EH (cell line): Measurements from ENCODE around the gene STK40.

Source experiments
- DNase-seq: peaks from one replicate; pipeline ENCODE4 v3.0.0-alpha.2; 2015; ENCODE audit warnings: low read depth

Gene STK40

GRCh38 chr1:36372617-36373016 is 13.1 kb downstream of the STK40 start:
- DNase-seq: no peak

DNA sequence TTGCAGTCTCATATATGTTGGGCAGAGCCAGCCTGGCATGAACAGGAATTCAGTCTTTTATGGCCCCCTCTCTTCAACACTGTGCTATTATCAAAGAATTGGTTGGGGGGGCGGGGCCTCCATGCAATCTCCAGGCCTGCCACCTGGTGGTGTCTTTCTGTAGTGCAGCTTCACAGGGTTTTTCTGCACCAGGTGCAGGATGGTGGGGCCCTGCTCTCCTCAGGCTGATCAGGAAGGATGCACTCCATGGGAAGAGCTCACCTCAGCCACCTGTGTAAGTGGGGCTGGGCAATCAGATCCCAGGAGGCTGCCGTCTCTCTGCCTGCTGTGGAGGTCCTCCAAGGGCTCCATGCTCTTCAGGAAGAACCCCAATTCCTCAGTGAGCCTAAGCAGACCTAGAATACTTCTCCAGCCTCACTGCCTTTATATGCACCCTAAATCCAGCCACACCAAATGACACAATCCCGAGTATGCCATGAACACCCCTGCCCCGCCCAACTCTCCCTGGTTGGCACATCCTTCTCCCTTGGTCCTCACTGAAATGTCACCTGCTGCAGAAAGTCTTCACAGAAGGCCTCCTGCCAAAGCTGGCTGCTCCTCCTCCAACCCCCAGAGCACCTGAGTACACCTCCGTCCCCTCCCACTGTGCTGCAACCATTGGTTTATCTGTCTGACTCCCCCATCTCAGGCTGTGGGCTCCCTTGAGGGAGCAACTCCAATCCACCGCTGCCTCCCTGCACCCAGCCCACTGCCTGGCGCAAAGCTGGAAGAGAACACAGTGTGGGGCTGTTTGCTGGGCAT is 16.5 kb downstream of the STK40 start:
- DNase-seq: peak; percentile 73

DNA sequence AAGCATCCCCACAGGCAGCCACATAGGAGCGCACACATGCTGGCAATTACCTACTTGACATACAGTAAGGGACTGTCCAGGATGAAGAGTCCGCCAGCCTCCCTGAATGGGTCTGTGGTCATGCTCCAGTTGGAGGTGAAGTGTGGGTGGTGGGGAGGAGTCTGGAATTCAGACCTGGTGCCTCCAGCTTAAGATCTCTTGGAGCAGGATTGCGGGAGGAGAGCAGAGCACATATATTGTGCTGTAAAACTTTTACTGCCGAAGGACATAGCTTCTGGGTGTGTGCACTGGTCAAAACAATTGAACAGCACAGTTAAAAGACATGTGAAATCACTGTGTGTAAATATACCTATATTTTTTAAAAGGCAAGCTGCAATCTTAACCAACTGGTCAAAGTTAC is 17.9 kb downstream of the STK40 start:
- no peak for DNase-seq

GRCh38 chr1:36367066-36367465 is 18.7 kb downstream of the STK40 start:
- no peak for DNase-seq

DNA sequence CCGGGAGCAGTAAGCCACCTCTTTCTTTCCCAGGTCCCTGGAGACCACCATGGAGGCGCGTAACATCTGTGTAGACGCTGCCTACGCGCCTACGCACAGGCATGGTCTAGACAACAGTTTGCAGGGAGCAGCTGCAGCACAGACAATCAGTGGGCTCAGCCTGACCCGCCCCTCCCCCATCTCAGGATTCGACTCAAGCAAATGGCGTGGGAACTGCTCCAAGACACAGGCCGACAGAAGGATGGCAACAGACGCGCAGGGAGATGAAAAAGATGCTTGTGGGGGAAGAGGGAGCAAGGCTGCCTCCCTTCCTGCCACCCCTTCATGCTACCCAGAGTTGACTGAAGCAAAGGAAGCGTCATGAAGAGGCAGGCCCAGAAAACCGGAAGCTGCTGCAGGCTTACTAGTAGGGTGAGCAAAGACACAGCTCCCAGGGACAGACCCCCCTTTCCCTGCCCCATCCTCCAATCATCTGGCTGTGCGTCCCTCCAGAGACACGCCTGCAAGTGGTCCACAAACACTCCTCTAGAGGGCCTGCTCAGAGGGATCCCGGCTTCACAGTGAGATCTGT is 19.5 kb downstream of the STK40 start:
- DNase-seq: peak; percentile 76

DNA sequence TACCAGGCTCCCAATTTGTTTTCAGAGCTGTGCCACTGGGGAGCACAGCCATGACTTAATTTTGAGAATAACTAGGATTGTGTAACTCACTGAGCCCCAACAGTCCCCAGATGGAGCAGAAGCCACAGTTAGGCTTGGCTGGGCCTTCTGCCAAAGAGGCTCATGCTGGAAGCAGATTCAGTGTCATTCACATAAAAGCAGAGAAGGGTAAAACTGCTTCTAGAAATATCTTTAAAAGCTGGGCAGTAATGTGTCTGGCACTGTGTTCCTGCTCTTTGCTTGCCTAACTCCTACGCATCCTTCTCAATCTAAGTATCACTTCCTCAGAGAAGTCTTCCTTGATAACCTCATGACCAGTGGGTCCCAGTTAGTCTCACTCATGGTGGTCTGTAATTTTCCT is 20.3 kb downstream of the STK40 start:
- peak; percentile 82 for DNase-seq

DNA sequence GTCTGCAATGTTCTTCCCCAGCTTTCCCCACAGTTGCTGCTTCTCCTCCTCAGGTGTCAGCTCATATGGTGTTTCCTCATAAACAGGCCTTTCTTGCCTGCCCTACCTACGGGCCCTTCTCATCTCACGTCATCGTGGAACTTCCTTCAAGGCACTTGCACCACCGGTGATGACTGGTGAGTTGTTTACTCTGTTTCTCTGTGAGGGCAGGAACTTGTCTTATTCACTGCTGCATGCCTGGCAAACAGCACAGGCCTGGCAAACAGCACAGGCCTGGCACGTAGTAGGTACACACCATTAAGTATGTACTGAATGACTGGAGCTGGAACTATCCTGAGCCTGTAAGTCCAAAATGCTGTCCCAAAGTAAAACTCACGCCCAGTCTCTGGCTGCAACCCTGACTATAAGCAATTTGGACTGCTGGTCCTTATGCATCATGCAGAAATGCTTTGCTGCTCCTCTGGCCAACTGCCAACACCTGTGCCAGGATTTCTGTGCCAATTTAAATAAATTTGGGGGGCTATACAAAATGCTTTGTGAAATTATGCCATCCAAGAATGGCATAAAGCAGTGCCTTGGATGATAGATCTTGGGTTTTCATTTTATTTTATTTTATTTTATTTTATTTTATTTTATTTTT is 25.7 kb downstream of the STK40 start:
- no peak for DNase-seq

DNA sequence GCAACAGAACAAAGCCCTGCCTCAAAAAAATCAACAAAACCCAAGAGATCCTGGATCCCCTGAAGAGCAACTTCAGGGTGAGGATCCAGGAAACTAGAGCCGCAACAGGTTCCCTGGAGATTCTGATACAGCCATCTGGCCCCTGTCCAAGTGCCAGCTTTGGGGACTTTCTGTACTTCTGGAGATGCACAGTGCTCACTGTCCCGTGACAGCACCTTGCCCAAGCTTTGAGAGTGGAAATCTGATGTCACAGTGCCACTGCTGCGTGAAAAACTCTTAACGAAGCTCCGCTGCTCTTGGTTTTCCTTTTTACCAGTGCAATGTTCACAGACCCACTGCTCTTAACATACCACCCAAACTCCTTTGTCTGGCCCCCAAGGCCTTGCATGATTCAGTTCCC is 26.3 kb downstream of the STK40 start:
- no peak for DNase-seq

- no peak for DNase-seq
Measured at GRCh38 chr1:36358514-36359084, 27.1 kb downstream of the STK40 start.

GRCh38 chr1:36355811-36356210 is 29.9 kb downstream of the STK40 start:
- DNase-seq: no peak

DNA sequence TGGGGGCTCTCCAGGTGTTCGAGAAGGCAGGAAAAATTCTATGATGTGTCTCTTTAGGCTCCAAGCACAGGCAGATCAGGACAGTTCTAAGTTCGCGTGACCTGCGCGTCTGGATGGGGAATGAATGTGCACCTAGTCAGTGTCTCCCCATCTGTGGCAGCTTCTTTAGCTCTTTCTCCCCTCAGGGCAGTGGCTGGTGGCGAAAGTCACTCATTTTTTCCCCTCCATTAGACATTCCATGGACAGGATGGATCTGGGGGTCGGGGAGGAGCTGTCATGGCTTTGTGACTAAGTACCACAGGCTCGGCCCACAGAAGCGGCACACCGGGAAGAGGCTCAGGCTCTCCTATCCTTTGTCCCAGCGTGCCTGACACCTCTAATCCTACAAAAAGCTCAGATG is 31.2 kb downstream of the STK40 start:
- peak; percentile 30 for DNase-seq

DNA sequence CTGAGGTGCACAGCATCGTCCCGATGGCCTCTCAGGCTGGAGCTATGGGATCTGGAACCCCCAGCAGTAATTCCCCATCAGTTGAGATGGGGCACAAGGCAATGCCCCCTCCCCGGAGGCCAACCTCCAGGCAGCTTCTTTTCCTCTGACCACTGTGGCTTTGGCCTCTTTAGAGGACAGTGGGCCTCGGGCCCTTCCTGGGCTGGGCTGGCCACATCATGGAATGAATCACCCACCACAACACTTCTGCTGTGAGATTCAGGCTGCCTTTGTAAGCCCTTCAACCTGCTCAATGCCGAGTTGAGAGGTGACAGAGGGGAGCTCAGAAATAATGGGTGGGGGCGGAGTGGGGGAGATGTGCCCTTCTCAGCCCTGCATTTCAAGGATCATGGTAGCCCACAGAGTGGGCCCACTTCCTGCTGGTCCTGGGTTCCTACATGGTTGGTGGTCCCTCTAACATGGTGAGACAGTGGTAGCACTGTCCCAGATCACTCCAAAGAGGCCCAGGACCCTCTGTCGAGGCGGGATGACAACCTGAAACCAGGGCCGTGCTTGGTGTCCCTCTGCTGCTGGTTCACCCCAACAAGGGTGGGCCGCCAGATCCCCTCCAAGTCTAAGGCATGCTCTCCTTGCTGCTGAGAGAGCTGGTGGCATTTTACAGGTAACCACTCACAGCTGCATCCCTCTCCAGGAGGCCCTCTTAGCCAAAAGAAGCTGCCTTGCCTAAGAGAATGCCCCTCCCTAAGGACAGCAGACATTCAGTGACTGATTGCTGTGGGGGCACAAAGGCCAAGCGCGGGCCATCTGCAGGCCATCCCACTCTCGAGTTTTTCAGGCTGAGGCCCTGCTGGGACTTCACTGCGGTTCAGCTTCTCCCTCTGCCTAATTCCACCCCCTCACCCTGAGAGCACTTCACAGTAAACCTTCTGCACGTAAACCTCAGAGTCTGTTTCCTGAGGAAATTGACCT is 32.5 kb downstream of the STK40 start:
- DNase-seq: peak; percentile 87

- DNase-seq: peak; percentile 94
Measured at GRCh38 chr1:36352125-36352909, 33.4 kb downstream of the STK40 start.

- DNase-seq: peak; percentile 96
Measured at GRCh38 chr1:36351227-36351977, 34.3 kb downstream of the STK40 start.

DNA sequence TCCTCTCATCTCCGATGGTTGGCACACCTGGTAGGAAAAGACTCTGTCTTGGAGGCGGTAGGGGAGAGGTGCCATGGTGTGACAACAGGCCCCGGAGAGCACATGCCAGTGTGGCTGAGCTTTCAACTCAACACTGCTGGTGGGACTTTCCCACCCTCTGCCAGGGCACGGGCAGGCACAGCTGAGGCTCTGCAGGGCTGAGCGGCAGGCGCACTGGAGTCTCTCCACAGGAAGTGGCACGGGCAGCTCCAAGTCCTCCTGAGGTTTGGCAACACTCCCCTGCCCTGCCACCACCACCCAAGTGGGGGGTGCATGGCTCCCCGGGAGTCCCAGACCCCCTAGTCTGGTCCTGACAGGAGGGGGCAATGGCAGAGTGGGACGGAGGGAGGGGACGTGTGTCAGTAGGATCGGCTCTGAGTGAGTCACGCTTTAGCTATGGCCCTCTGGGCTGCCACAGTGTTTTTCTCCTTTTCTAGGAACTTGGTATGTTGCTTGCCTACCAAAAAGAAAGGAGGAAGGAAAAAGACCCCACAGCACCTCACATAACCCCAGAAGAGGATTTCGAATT is 35.0 kb downstream of the STK40 start:
- peak; percentile 95 for DNase-seq

DNA sequence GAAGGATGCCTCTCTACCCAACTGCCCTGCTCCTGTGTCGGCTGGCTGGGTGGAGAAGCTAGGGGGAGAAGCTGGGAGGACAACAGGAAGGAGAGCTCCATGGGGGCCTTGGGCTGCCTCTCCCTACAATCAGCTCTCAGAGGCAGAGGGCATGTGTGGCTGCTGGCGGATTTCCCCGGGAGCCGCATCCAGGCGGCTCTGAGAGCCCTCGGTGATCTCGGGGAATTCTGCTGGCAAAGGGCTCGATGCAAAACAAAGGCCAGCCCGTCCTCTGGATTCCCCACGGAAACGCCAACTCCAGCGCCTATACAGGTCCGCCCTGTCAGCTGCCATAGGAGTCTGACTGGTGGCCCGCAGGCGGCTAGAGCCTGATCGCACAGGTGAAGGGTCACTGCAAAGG is 35.9 kb downstream of the STK40 start:
- peak; percentile 61 for DNase-seq

DNA sequence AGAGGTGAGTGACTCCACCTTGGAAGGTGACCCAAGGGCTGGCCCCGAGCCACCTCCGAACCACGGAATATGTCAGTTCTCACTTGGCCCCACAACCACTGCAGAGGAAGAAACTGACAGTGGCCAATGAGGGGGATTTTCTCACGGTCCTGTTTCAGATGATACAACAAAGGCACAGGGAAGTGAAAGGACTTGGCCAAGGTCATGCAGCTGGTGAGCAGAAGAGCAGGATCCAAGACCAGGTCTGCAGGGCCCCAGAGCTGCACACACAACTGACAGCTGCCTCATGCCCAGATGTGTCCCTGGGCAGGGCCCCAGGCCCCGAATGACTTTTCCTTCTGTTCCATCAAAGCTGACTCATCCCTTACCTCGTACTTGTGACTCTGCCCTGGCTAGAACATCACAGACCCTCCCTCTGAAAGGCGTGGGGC is 36.5 kb downstream of the STK40 start:
- peak; percentile 58 for DNase-seq

DNA sequence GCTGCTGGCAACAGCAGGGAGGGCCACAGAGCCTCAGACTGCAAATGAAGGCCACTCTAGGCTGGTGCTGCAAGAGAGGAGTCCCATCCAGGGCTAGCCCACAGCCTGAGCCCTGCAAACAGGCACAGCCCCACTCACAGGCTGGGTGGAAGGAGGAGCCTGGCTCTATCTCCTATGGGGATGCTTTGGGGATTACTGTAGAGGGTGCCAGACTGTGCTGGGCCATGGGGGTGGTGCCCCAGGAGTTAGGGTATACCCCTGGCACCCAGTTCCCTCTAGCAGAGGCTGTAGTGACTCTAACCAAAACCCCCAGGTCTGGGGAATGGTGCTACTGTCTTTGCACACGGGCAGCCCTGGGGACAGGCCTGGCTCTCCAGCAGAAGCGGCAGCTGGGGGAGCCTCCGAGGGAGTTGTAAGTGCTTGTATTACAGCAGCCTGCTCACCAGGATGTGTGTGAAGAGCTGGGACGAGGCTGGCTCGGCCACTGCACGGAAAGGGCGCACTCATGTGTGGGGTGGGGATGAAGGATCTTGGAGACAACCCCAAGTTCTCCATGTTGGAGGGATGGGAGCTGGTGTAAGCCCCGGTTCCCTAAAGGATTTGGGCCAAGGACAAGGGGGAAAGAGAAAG is 38.9 kb downstream of the STK40 start:
- no peak for DNase-seq

- no peak for DNase-seq
Measured at GRCh38 chr1:36345353-36345752, 40.4 kb downstream of the STK40 start.

- no peak for DNase-seq
Measured at GRCh38 chr1:36344395-36344680, 41.4 kb downstream of the STK40 start.
